ENCODE results near the gene NOPCHAP1. TPM values are rescaled to one million over a fixed set of nuclear protein-coding genes. Genes with fewer than 3 reads are reported as not detected.

Gene NOPCHAP1
- total and polyA plus RNA-seq, 2 of the 4 experiments (the other 2 are of a cell fraction) = 5.6 to 9.3 TPM

DNA sequence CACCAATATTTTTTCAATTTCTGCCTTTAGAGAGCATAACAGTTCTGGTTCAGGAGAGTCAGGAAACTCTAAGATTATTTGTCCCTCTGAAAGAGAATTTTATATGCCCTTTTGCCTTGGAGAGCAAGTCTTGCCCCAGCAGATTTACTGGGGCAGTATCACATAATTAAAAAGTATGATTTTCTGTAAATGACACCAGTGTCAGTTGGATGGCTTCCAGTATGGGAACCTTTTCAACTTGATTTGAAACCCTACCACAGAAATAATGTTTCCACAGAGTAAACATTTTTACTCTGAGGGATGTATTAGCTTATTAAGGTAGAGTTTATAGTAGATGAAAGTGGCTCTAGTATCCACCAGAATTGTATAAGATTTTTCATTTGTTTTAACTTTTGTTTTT lies 15.4 kb downstream of the NOPCHAP1 start:
- Histone ChIP-seq H4K91ac (ENCODE audit: insufficient read depth, low read depth, low read length) (no peak overlapping the region), H3K79me1 (ENCODE audit: low read depth in 1 of 2, low read length in 2 of 2) (peaks cover 0 to 4% of the 10 kb centered on the region in 2 experiments; a peak in 1 of 4 replicates), H3K9me3 (ENCODE audit: control insufficient read depth, insufficient read depth, low read length) (no peaks in the 10 kb centered on the region), H3K4ac (ENCODE audit: low read depth, low read length) (no peak overlapping the region), H3K9ac (ENCODE audit: low read depth, low read length) (no peak overlapping the region), H3K4me2 (ENCODE audit: low read depth, low read length) (no peak overlapping the region), H3K27ac (ENCODE audit: insufficient read depth, low read length) (no peak overlapping the region), H3K9me1 (ENCODE audit: insufficient read depth, low read length) (peaks cover 6% of the 10 kb centered on the region; the same call in 1 of the 2 replicates), H3K56ac (ENCODE audit: extremely low read depth, insufficient read depth, low read length) (no peak overlapping the region), H3K36me3 (ENCODE audit: control insufficient read depth, insufficient read depth, low read length) (peaks cover 15% of the 10 kb centered on the region), H3K4me1 (ENCODE audit: control insufficient read depth, insufficient read depth, low read length) (no peaks in the 10 kb centered on the region), H4K5ac (ENCODE audit: low read depth, low read length) (no peak overlapping the region), H3K14ac (replicated peaks; ENCODE audit: low read depth, low read length) (no peak overlapping the region), H2BK20ac (ENCODE audit: low read depth, low read length) (no peak overlapping the region), H2BK5ac (ENCODE audit: low read depth, low read length, poor library complexity, severe bottlenecking) (no peak overlapping the region), H3K23ac (ENCODE audit: low read depth, low read length) (no peak overlapping the region), H4K8ac (ENCODE audit: low read depth in 2 of 2, low read length in 2 of 2) (no peak overlapping the region), H3K4me3 (ENCODE audit: insufficient read depth, low read depth, low read length) (no peak overlapping the region), H3K18ac (ENCODE audit: low read depth, low read length) (no peak overlapping the region), H3K27me3 (ENCODE audit: control insufficient read depth, insufficient read depth, low read length) (no peaks in the 10 kb centered on the region), H2BK120ac (ENCODE audit: low read depth, low read length) (no peak overlapping the region), H2BK15ac (ENCODE audit: low read depth, low read length) (no peak overlapping the region), H4K20me1 (ENCODE audit: insufficient read depth, low read length) (no peaks in the 10 kb centered on the region), H2AFZ (replicated peaks; ENCODE audit: low read length, poor library complexity) (no peak overlapping the region), H2AK5ac (ENCODE audit: low read depth, low read length) (no peak overlapping the region), H2AK9ac (replicated peaks; ENCODE audit: low read depth, low read length, poor library complexity) (no peak overlapping the region)
- dilution Hi-C loops (cut with HindIII; ENCODE audit: low sequenced_read_pairs, unreplicated experiment) = no loop called here
- BruUV-seq (replicated peaks) = no TSS peak
- TF ChIP-seq MXI1 (IDR thresholded peaks at IDR 0.05; ENCODE audit: borderline replicate concordance, low read depth, low read length) (no peak), CEBPB (IDR thresholded peaks at IDR 0.05; ENCODE audit: low read depth, low read length) (no peak), SMC3 (IDR thresholded peaks at IDR 0.05; ENCODE audit: low read depth, low read length) (no peak), FOS (IDR thresholded peaks at IDR 0.05; ENCODE audit: low read depth, low read length) (no peak), POLR2A (IDR thresholded peaks at IDR 0.05; ENCODE audit: low read depth, low read length) (no peak), ELK1 (IDR thresholded peaks at IDR 0.05; ENCODE audit: borderline replicate concordance, low read depth, low read length) (no peak), RFX5 (IDR thresholded peaks at IDR 0.05; ENCODE audit: low read depth, low read length) (no peak), RCOR1 (IDR thresholded peaks at IDR 0.05; ENCODE audit: insufficient replicate concordance, low read length) (no peak), MAZ (IDR thresholded peaks at IDR 0.05; ENCODE audit: borderline replicate concordance, low read depth, low read length) (no peak), CHD1 (IDR thresholded peaks at IDR 0.05; ENCODE audit: low read depth, low read length) (no peak), MAFK (IDR thresholded peaks at IDR 0.05; ENCODE audit: low read depth, low read length) (no peak)
- TF ChIP-seq, protein P1, sequence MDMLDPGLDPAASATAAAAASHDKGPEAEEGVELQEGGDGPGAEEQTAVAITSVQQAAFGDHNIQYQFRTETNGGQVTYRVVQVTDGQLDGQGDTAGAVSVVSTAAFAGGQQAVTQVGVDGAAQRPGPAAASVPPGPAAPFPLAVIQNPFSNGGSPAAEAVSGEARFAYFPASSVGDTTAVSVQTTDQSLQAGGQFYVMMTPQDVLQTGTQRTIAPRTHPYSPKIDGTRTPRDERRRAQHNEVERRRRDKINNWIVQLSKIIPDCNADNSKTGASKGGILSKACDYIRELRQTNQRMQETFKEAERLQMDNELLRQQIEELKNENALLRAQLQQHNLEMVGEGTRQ (IDR thresholded peaks at IDR 0.05; ENCODE audit: low read depth, low read length) = no peak
- intact Hi-C loops (cut with micrococcal nuclease) = no loop called here
- CTCF ChIA-PET = interaction anchor here (1.3 kb wide), 1 partner anchor 20 kb away, joined by 3 read pairs; no protein-coding TSS in a partner anchor
- POLR2A ChIA-PET (ENCODE audit: unreplicated experiment) = no interaction called here
- DNase-seq (no peak), ATAC-seq (ENCODE audit: low read depth) (no peak)
- in situ Hi-C loops (cut with MboI; ENCODE audit: low sequenced_read_pairs) = no loop called here

Measured in IMR-90 (cell line).